Astrocyte (in vitro differentiated cells and primary cell): ENCODE measurements around the gene SLC30A4. TPM values are rescaled to one million over a fixed set of nuclear protein-coding genes. Genes with fewer than 3 reads are reported as not detected.
"Not testable (repeated sequence)": the region's sequence is repeated elsewhere in the genome, so short reads cannot be mapped to it uniquely, and the experiment has no call there.

ENCODE experiments used
- DNase-seq: peaks from one replicate; pipeline ENCODE4 v3.0.0-alpha.2; 2010; ENCODE audit warnings: low read depth
- FAIRE-seq: peaks from 2 replicates; lab custom pipeline; 2011; peaks lifted over from hg19 to GRCh38; lab: Jason Lieb, UNC
- H2AFZ ChIP-seq: 2 replicates; pipeline ENCODE4 v1.6.0; 2012; ENCODE audit warnings: low read depth, low read length, inconsistent platforms
- H3K27ac ChIP-seq: 2 replicates; pipeline ENCODE4 v1.5.1; 2011; ENCODE audit warnings: low read depth, low read length, inconsistent platforms
- H3K27me3 ChIP-seq: 2 replicates; pipeline ENCODE4 v1.6.0; 2011; ENCODE audit warnings: low read length, inconsistent platforms; ENCODE audit not compliant: insufficient read depth
- H3K36me3 ChIP-seq: 2 replicates; pipeline ENCODE4 v1.5.1; 2011; ENCODE audit warnings: low read length, inconsistent platforms; ENCODE audit not compliant: insufficient read depth
- H3K4me1 ChIP-seq: 2 replicates; pipeline ENCODE4 v1.5.1; 2011; ENCODE audit warnings: low read length, inconsistent platforms; ENCODE audit not compliant: insufficient read depth
- H3K4me2 ChIP-seq: 2 replicates; pipeline ENCODE4 v1.6.0; 2012; ENCODE audit warnings: low read length, inconsistent platforms
- H3K4me3 ChIP-seq: 2 replicates; pipeline ENCODE4 v1.5.1; 2011; ENCODE audit warnings: low read depth, mild to moderate bottlenecking, low read length, inconsistent platforms; ENCODE audit not compliant: insufficient read depth
- H3K79me2 ChIP-seq: 2 replicates; pipeline ENCODE4 v1.6.0; 2012; ENCODE audit warnings: mild to moderate bottlenecking, low read length, inconsistent platforms; ENCODE audit not compliant: insufficient read depth
- H3K9ac ChIP-seq: 2 replicates; pipeline ENCODE4 v1.6.0; 2012; ENCODE audit warnings: mild to moderate bottlenecking, low read length, inconsistent platforms
- H3K9me3 ChIP-seq: 2 replicates; pipeline ENCODE4 v1.5.1; 2012; ENCODE audit warnings: low read depth, mild to moderate bottlenecking, low read length, inconsistent platforms; ENCODE audit not compliant: insufficient read depth
- H4K20me1 ChIP-seq: 2 replicates; pipeline ENCODE4 v1.6.0; 2012; ENCODE audit warnings: low read length, inconsistent platforms; ENCODE audit not compliant: insufficient read depth
- H3K27ac Mint-ChIP-seq: one replicate; pipeline ENCODE4 v1.8.0; 2021; ENCODE audit warnings: mild to moderate bottlenecking, mixed read lengths; ENCODE audit not compliant: unreplicated experiment
- H3K27me3 Mint-ChIP-seq: one replicate; pipeline ENCODE4 v1.8.0; 2021; ENCODE audit warnings: low read depth, mixed read lengths; ENCODE audit not compliant: unreplicated experiment
- H3K36me3 Mint-ChIP-seq: one replicate; pipeline ENCODE4 v1.8.0; 2021; ENCODE audit warnings: low read depth, mixed read lengths; ENCODE audit not compliant: unreplicated experiment
- H3K4me1 Mint-ChIP-seq: one replicate; pipeline ENCODE4 v1.8.0; 2021; ENCODE audit warnings: low read depth, mixed read lengths; ENCODE audit not compliant: unreplicated experiment
- H3K4me3 Mint-ChIP-seq: one replicate; pipeline ENCODE4 v1.8.0; 2021; ENCODE audit warnings: mild to moderate bottlenecking, moderate library complexity, mixed read lengths; ENCODE audit not compliant: unreplicated experiment
- H3K9me3 Mint-ChIP-seq: one replicate; pipeline ENCODE4 v1.8.0; 2021; ENCODE audit warnings: mild to moderate bottlenecking, mixed read lengths; ENCODE audit not compliant: unreplicated experiment
- CTCF ChIP-seq: IDR thresholded peaks from 2 replicates; pipeline ENCODE4 v1.5.1; 2011; ENCODE audit warnings: low read depth, mild to moderate bottlenecking, inconsistent platforms, low read length, moderate library complexity; ENCODE audit not compliant: insufficient read depth
- EZH2 ChIP-seq: IDR thresholded peaks from 2 replicates; pipeline ENCODE4 v1.6.1; 2012; ENCODE audit warnings: mild to moderate bottlenecking, low read length, inconsistent platforms; ENCODE audit not compliant: insufficient read depth
- total RNA-seq: library from RNA; stranded (reverse); gene quantifications from 2 replicates; pipeline ENCODE4 v1.2.1, GENCODE V29; 2021

Gene SLC30A4
- total RNA-seq, 1 donor from 2014 or later, result 8.0 TPM

GRCh38 chr15:45510758-45511280, 11.7 kb downstream of the SLC30A4 start:
- no peaks in the 10 kb centered on the region for H3K4me1 Mint-ChIP-seq
- H3K4me2 ChIP-seq, result no peak overlapping the region
- no peaks in the 10 kb centered on the region for H3K27me3 ChIP-seq
- H3K27ac ChIP-seq, result no peak overlapping the region
- H3K9me3 ChIP-seq, result no peaks in the 10 kb centered on the region
- no peak overlapping the region for H3K9ac ChIP-seq
- H3K36me3 ChIP-seq, result peaks cover 4% of the 10 kb centered on the region
- H3K79me2 ChIP-seq, result no peaks in the 10 kb centered on the region
- H3K4me1 ChIP-seq, result no peaks in the 10 kb centered on the region
- H4K20me1 ChIP-seq, result no peaks in the 10 kb centered on the region
- peak; percentile 17 for FAIRE-seq
- H2AFZ ChIP-seq, result no peak overlapping the region
- no peak overlapping the region for H3K4me3 ChIP-seq
- TF ChIP-seq EZH2 (no peak), CTCF (no peak)
- H3K4me3 Mint-ChIP-seq, result no peak overlapping the region
- no peaks in the 10 kb centered on the region for H3K9me3 Mint-ChIP-seq
- no peak overlapping the region for H3K27ac Mint-ChIP-seq
- DNase-seq, result no peak
- peaks cover 7% of the 10 kb centered on the region for H3K36me3 Mint-ChIP-seq
- H3K27me3 Mint-ChIP-seq, result no peaks in the 10 kb centered on the region

GRCh38 chr15:45507143-45507542, 15.4 kb downstream of the SLC30A4 start:
- not testable (repeated sequence) for H3K4me3 Mint-ChIP-seq, H3K4me3 ChIP-seq, H3K27me3 Mint-ChIP-seq, H4K20me1 ChIP-seq, H3K4me1 ChIP-seq, H2AFZ ChIP-seq, FAIRE-seq, H3K9me3 Mint-ChIP-seq, DNase-seq, H3K36me3 Mint-ChIP-seq, H3K9ac ChIP-seq, H3K79me2 ChIP-seq, H3K27ac Mint-ChIP-seq, H3K4me1 Mint-ChIP-seq, H3K4me2 ChIP-seq, H3K27ac ChIP-seq, H3K36me3 ChIP-seq, H3K9me3 ChIP-seq, H3K27me3 ChIP-seq

GRCh38 chr15:45499426-45499825, 23.1 kb downstream of the SLC30A4 start:
- peak; percentile 57 for DNase-seq
- Mint-ChIP-seq H3K4me1 (peaks cover 13% of the 10 kb centered on the region), H3K36me3 (peaks cover 2% of the 10 kb centered on the region), H3K9me3 (no peaks in the 10 kb centered on the region), H3K4me3 (no peak overlapping the region), H3K27me3 (no peaks in the 10 kb centered on the region), H3K27ac (peak overlapping the region; percentile 58)
- Histone ChIP-seq H3K4me1 (peaks cover 9% of the 10 kb centered on the region), H3K36me3 (no peaks in the 10 kb centered on the region), H3K27me3 (no peaks in the 10 kb centered on the region), H3K79me2 (no peaks in the 10 kb centered on the region), H2AFZ (no peak overlapping the region), H4K20me1 (no peaks in the 10 kb centered on the region), H3K27ac (no peak overlapping the region), H3K9ac (peak overlapping the region; percentile 41), H3K4me2 (peak overlapping the region; percentile 48), H3K9me3 (no peaks in the 10 kb centered on the region), H3K4me3 (no peak overlapping the region)
- no peak for FAIRE-seq
- TF ChIP-seq EZH2 (no peak), CTCF (no peak)
